ENCODE results near the gene SLC6A12.

- TF ChIP-seq CTCF (IDR thresholded peaks at IDR 0.05) (no peak), POLR2A (IDR thresholded peaks at IDR 0.05) (no peak), EP300 (IDR thresholded peaks at IDR 0.05) (no peak)
Measured at GRCh38 chr12:236445-236844, 22.5 kb upstream of the SLC6A12 start.
